RCC 7860 (cell line): ENCODE results near the gene USP7.
"Not testable (repeated sequence)": the region's sequence is repeated elsewhere in the genome, so short reads cannot be mapped to it uniquely, and the experiment has no call there.

ENCODE experiments used
- DNase-seq: peaks from one replicate; pipeline ENCODE4 v3.0.0-alpha.2; 2015; ENCODE audit warnings: low spot score
- FAIRE-seq: peaks from 2 replicates; lab custom pipeline; 2012; peaks lifted over from hg19 to GRCh38; lab: Jason Lieb, UNC

Gene USP7

DNA sequence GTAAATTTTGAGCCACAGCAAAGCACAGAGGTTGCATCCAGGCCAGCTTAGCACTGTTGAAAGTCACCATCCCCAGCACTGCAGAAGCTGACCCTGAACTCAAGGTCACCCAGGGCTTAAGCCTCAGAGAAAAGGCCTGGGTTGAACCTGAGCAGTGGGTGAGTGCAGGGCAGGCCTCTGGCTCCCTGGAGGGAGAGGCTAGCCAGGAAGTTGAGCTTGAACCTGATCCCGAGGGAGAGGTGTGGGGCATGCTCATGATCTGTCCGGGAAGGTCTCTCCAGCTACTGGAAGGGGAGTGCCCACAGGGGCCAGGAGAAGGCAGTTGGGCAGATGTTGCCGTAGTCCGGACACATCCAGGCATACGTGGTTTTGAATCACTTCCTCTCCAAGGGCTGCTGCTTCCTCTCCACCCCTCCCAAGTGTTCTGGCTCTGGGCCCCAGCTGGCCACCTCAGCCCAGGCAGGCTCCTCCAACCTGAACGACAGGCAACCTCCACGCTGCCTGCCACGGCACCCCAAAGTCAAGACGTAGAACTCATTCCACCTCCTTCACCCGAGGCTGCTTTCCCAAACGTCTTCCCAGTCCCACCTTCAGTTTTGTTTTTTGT, 113.3 kb downstream of the USP7 start:
- DNase-seq (peak; percentile 82), FAIRE-seq (peak; percentile 16)

DNA sequence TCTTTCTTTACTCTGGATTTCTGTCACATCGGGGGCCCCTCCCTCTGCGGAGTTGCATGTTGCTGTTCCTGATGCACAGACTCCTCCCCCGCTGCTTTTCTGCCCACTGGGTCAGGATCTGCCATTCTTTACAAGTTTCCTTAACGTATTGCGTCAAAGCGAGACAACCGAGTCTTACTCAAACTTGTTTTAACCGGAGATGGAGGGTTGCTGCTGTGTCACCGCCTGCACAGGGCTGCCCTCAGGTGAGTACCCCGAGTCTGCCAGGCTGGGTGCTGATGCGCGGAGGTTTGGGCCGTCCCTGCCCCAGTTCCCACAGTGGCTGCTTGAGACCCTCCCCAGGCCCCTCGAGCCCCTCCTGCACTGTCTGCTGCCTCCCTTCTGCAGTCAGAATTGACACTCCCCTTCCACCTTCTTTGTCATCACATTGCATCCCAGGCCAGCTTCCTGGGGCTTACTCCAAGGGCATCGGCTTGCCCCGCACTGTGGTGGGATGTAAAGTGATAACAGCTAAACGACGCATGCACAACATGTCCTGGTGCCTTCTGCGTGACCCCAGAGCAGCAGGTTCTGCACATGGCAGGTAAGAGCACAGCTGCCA, 114.2 kb downstream of the USP7 start:
- FAIRE-seq (no peak), DNase-seq (no peak)

DNA sequence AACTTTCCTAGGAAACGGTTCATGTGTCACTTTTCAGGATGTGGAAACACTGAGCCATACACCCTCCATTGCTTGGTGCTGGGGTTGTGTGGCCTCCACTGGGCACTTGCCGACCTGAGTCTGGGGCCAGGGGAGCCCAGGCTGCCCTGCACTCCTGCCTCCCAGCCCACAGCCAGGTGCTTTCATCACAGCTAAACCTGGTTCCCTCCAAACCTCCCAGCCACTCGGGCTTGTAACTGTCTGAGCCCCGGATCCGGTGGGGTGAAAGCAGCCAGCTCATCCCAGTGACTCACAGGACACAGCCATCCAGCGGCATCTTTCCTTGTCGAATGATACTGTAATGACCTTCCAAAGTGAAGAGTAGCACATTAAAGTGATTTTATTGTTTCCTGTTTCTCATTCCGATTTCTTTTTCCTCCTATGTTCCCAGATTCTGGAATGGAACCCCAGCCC, 114.7 kb downstream of the USP7 start:
- FAIRE-seq (peak; percentile 43), DNase-seq (peak; percentile 62)

DNA sequence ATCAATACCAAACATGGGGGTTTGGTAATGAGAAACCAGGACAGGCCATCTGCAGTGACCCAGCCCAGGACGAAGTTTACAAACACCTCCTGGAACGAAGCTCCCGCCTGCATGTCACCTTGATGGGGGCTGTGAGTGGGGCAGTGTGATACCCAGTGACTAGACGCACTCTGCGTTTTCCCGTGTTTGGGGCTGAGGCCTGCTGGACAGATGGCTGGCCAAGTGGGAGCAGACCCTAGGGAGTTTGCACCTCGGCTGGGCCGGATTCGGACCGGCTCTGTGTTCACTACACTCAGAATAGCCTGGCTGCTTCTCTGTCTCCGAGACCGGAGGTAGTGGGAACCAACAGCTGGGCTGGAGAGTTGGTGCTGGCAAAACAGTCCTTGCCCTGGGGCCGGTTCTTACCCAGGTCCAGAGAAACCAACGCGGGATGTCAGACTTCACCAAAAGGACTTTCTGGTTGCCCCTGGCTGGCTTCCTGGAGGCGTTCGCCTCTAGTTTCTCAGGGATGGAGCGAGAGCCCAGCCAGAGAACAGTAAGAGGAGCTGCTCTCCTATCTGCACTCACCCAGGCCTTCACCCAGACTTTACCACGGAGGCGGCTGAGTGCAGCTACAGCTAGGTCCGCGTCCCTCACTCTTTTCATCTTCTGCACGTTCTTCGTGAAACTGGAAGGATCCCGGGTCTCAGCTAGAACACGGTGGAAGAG, 115.3 kb downstream of the USP7 start:
- DNase-seq (no peak), FAIRE-seq (no peak)

DNA sequence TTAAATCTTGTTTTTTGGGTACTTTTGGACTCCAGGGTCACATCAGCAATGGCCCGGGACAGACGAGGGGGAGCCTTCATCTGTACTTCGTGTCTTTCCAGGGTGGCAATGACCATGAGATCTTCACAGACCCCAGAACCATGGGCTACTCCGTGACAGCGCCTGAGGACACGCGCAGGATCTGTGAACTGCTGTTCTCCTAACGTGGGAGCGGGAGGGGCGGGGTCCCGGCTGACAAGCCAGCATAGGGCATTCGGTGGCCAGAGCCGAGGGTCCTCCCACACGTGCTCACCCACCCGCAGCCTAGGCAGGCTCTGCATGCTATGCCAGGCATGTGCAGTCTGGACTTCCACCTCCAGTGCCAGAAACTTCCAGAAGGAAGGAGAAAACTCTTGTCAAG, 116.1 kb downstream of the USP7 start:
- DNase-seq (no peak), FAIRE-seq (no peak)

DNA sequence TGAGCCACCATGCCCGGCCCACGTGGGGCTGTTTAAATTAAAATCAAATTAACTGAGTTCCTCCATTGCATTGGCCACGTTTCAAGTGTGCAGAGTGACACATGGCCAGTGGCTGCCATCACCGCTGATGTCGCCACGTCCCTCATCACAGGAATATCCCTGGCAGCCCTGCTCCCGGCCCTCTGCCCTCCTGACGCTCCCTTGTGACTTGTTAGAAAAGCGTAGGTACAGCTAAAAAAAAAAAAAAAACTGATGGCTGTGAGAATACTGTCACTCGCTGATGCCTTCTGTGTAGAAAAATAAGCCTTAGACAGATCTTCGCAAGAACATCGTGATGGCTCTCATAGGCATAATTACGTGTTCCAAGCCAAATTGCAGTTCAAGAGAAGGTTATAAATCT, 116.6 kb downstream of the USP7 start:
- no peak for DNase-seq

DNA sequence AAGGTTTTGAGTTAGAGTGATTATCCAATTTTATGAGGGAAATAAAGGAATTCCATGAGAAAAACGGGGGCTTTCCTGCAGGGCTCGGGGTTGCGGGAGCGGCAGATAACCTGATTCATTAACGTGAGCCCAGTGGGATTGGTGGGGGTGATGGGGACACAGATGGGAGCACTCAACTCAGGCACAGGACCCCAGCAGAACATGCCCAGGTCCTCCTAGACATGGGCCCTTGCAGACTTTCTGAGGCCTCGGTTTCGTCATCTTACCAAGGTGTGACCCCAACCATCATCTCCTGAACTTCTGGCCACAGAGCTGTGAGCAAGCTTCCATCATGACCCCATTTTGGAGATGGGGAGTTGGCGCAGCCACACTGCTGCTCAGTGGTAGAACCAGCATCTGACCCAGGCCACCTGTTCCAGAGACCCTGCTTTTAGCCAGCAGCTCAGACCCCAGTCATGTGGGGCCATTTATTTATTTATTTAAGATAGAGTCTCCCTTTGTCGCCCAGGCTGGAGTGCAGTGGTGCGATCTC, 117.2 kb downstream of the USP7 start:
- no peak for FAIRE-seq
- DNase-seq: no peak

More for the DNA sequence above, 116.6 kb downstream of the USP7 start:
- FAIRE-seq: no peak

DNA sequence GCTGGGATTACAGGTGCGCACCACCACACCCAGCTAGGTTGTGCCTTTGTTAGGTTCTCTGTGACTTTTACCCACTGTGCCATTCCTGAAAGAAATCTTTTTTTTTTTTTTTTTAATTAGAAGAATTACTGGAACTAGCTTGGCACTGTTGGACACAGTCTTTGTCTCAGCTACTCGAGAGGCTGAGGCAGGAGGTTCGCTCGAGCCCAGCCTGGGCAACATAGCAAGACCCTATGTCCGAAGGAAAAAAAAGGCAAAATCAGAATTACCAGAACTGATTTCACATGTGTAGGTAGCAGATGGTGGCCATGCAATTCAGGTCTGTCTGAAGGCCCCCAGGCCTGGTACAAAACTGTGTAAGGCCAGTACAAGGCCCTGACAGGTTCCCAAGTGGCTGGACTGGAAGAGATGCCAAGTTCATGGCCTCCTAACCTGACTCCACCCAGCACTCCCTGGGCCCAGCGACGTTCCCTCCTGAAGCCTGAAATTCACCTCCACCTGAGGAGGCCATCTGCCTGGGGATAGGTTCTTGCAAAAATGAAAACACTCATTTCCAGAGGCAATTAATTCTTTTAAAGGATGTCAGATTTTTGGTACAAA, 117.9 kb downstream of the USP7 start:
- no peak for FAIRE-seq

DNA sequence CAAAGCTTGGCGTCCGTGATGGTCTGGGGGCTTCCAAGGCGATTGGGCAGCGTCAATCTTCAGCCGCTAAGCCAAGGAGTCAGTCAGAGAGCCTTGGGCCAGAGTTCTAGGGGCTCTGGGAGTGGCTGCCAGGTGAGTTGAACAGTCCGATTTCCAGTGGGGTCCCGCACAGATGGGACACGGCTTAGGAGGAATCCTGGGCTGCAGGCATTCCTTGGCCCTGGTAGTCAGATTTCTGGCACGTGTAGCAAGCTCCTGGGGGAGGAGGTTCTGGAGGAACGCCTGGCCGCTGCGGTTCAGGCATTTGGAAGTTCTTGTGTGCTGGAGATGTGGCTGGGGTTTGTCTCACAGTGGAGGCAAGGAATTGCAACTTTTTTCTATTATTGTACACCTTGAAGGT, 120.4 kb downstream of the USP7 start:
- not testable (repeated sequence) for DNase-seq, FAIRE-seq

More for the DNA sequence above, 117.9 kb downstream of the USP7 start:
- DNase-seq: no peak
